Measurements from ENCODE around the gene TMEM175.

DNA sequence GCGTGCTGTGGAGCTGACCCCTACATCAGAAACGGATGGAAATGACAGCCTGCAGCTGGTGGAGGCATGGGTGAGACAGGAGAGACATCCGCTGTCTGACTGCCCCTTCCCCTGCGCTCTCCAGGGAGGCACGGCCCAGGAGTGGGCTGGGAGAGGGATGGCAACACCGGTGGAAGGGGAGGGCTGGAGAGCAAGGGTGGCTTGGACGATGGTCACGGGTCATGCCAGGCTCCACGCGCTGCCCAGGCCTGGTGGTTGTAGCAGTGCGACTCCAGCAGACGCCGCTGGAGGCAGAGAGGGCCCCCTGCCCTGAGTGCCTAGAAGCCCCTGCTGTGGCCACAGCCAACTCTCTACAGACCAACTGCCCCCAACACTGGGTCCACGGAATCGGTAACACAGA, 48.0 kb upstream of the TMEM175 start:
- TF ChIP-seq, protein P1, sequence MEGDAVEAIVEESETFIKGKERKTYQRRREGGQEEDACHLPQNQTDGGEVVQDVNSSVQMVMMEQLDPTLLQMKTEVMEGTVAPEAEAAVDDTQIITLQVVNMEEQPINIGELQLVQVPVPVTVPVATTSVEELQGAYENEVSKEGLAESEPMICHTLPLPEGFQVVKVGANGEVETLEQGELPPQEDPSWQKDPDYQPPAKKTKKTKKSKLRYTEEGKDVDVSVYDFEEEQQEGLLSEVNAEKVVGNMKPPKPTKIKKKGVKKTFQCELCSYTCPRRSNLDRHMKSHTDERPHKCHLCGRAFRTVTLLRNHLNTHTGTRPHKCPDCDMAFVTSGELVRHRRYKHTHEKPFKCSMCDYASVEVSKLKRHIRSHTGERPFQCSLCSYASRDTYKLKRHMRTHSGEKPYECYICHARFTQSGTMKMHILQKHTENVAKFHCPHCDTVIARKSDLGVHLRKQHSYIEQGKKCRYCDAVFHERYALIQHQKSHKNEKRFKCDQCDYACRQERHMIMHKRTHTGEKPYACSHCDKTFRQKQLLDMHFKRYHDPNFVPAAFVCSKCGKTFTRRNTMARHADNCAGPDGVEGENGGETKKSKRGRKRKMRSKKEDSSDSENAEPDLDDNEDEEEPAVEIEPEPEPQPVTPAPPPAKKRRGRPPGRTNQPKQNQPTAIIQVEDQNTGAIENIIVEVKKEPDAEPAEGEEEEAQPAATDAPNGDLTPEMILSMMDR (conservative IDR thresholded peaks at IDR 0.05): no peak
- TF ChIP-seq EZH2 (IDR thresholded peaks at IDR 0.05; ENCODE audit: low read depth): no peak
